Fibroblast of lung (primary cell): Measurements from ENCODE around the gene DAPK1. TPM values are rescaled to one million over a fixed set of nuclear protein-coding genes. Genes with fewer than 3 reads are reported as not detected.

Experiments
- DNase-seq, 2 donors: peaks; one replicate each; pipeline versions ENCODE4 v3.0.0 to v3.0.0-alpha.2; 2010; ENCODE audit warnings: low read depth in 2 of 2
- H2AFZ ChIP-seq: 2 replicates; pipeline ENCODE4 v1.5.1; 2012; ENCODE audit warnings: low read length, control low read depth, inconsistent platforms
- H3K27ac ChIP-seq: 2 replicates; pipeline ENCODE4 v1.5.1; 2011; ENCODE audit warnings: low read length, control low read depth; ENCODE audit not compliant: insufficient read depth
- H3K27me3 ChIP-seq: 2 replicates; pipeline ENCODE4 v1.5.1; 2011; ENCODE audit warnings: mild to moderate bottlenecking, low read length; ENCODE audit not compliant: control insufficient read depth, insufficient read depth
- H3K36me3 ChIP-seq: 2 replicates; pipeline ENCODE4 v1.5.1; 2011; ENCODE audit warnings: low read length; ENCODE audit not compliant: control insufficient read depth, insufficient read depth
- H3K4me1 ChIP-seq: 2 replicates; pipeline ENCODE4 v1.5.1; 2011; ENCODE audit warnings: low read length; ENCODE audit not compliant: control insufficient read depth, insufficient read depth; ENCODE audit errors: extremely low read depth
- H3K4me2 ChIP-seq: 2 replicates; pipeline ENCODE4 v1.5.1; 2011; ENCODE audit warnings: low read length, control low read depth; ENCODE audit not compliant: insufficient read depth; ENCODE audit errors: extremely low read depth
- H3K4me3 ChIP-seq, 4 experiments: fragments of 200-600 bp in 1 of 4; sonication (generic) in 1 of 4; replicated peaks in 1 of 4; 2 replicates each; pipeline ENCODE4 v1.5.1; 2011 to 2016; ENCODE audit warnings: low read length in 4 of 4, low read depth in 3 of 4, mild to moderate bottlenecking in 3 of 4, control low read depth in 2 of 4, inconsistent platforms in 1 of 4, mixed read lengths in 1 of 4; ENCODE audit not compliant: insufficient read depth in 1 of 4; ENCODE audit errors: control extremely low read depth in 1 of 4
- H3K79me2 ChIP-seq: 2 replicates; pipeline ENCODE4 v1.5.1; 2012; ENCODE audit warnings: mild to moderate bottlenecking, low read length, inconsistent platforms; ENCODE audit not compliant: control insufficient read depth, insufficient read depth
- H3K9ac ChIP-seq: 2 replicates; pipeline ENCODE4 v1.5.1; 2011; ENCODE audit warnings: mild to moderate bottlenecking, low read length, control low read depth; ENCODE audit not compliant: insufficient read depth
- H3K9me3 ChIP-seq: 2 replicates; pipeline ENCODE4 v1.5.1; 2012; ENCODE audit warnings: low read depth, low read length; ENCODE audit not compliant: control insufficient read depth, insufficient read depth
- H4K20me1 ChIP-seq: 2 replicates; pipeline ENCODE4 v1.5.1; 2011; ENCODE audit warnings: low read length; ENCODE audit not compliant: control insufficient read depth, insufficient read depth; ENCODE audit errors: extremely low read depth
- CTCF ChIP-seq, 2 donors: IDR thresholded peaks in 1 of 2; conservative IDR thresholded peaks in 1 of 2; 1 replicate in 1 of 2; 2 replicates in 1 of 2; pipeline ENCODE4 v1.5.1; 2011 to 2012; ENCODE audit warnings: low read length in 2 of 2, control low read depth in 1 of 2, inconsistent platforms in 1 of 2, low read depth in 1 of 2, mild to moderate bottlenecking in 1 of 2
- EZH2 ChIP-seq: IDR thresholded peaks from 2 replicates; pipeline ENCODE4 v1.5.1; 2012; ENCODE audit warnings: low read length, control low read depth, mild to moderate bottlenecking; ENCODE audit errors: missing control alignments
- polyA plus RNA-seq, 2 donors: library from polyadenylated mRNA; depleted of rRNA in 1 of 2; stranded (reverse) in 1 of 2; unstranded in 1 of 2; fragments of >200 nt; gene quantifications; 2 replicates each; pipeline ENCODE4 v1.2.1, GENCODE V29; 2011 to 2012; ENCODE audit warnings: missing spikeins in 1 of 2
- total RNA-seq: library from RNA; depleted of rRNA; stranded (reverse); fragments of >200 nt; gene quantifications from 2 replicates; pipeline ENCODE4 v1.2.1, GENCODE V29; 2014

The DAPK1 gene
- total and polyA plus RNA-seq, 2 donors (not counting 1 experiment from before 2014, with no cell fraction given), result 1.1 to 15.5 TPM

GRCh38 chr9:87517732-87518131 lies 20.1 kb downstream of the DAPK1 start:
- Histone ChIP-seq H4K20me1 (no peaks in the 10 kb centered on the region), H2AFZ (no peak overlapping the region), H3K4me3 (no peak overlapping the region), H3K9me3 (no peaks in the 10 kb centered on the region), H3K27ac (no peak overlapping the region), H3K27me3 (no peaks in the 10 kb centered on the region), H3K79me2 (no peaks in the 10 kb centered on the region), H3K4me1 (no peaks in the 10 kb centered on the region), H3K36me3 (no peaks in the 10 kb centered on the region), H3K9ac (no peak overlapping the region), H3K4me2 (no peak overlapping the region)
- no peak for TF ChIP-seq CTCF (conservative IDR thresholded peaks at IDR 0.05 in 1 of 2, IDR thresholded peaks at IDR 0.05 in 1 of 2; ENCODE audit: low read depth in 1 of 2, low read length in 2 of 2)
- TF ChIP-seq EZH2, result no peak
- DNase-seq, result no peak

- H2AFZ ChIP-seq, result no peak overlapping the region
- no peak for TF ChIP-seq CTCF (conservative IDR thresholded peaks at IDR 0.05 in 1 of 2, IDR thresholded peaks at IDR 0.05 in 1 of 2; ENCODE audit: low read depth in 1 of 2, low read length in 2 of 2)
- TF ChIP-seq EZH2, result no peak
- no peaks in the 10 kb centered on the region for H3K4me1 ChIP-seq
- H3K79me2 ChIP-seq, result no peaks in the 10 kb centered on the region
- no peak overlapping the region for H3K4me3 ChIP-seq
- no peaks in the 10 kb centered on the region for H3K9me3 ChIP-seq
- H3K4me2 ChIP-seq, result no peak overlapping the region
- H3K27me3 ChIP-seq, result no peaks in the 10 kb centered on the region
- H3K36me3 ChIP-seq, result no peaks in the 10 kb centered on the region
- H3K27ac ChIP-seq, result no peak overlapping the region
- H3K9ac ChIP-seq, result no peak overlapping the region
- no peaks in the 10 kb centered on the region for H4K20me1 ChIP-seq
- peak; percentile 49 to 75 for DNase-seq
Observed at GRCh38 chr9:87518702-87519335, 21.2 kb downstream of the DAPK1 start.

- H2AFZ ChIP-seq, result no peak overlapping the region
- H3K4me3 ChIP-seq, result no peak overlapping the region
- TF ChIP-seq CTCF (conservative IDR thresholded peaks at IDR 0.05 in 1 of 2, IDR thresholded peaks at IDR 0.05 in 1 of 2; ENCODE audit: low read depth in 1 of 2, low read length in 2 of 2) (no peak), EZH2 (no peak)
- H3K27me3 ChIP-seq, result no peaks in the 10 kb centered on the region
- H3K4me2 ChIP-seq, result no peak overlapping the region
- no peak overlapping the region for H3K27ac ChIP-seq
- no peaks in the 10 kb centered on the region for H3K79me2 ChIP-seq
- H3K9ac ChIP-seq, result no peak overlapping the region
- no peak for DNase-seq
- H3K4me1 ChIP-seq, result no peaks in the 10 kb centered on the region
- no peaks in the 10 kb centered on the region for H4K20me1 ChIP-seq
- H3K9me3 ChIP-seq, result no peaks in the 10 kb centered on the region
- H3K36me3 ChIP-seq, result no peaks in the 10 kb centered on the region
Observed at GRCh38 chr9:87519461-87519860, 21.8 kb downstream of the DAPK1 start.
